GM12878 (cell line): ENCODE measurements around the gene CACNA2D1. TPM values are rescaled to one million over a fixed set of nuclear protein-coding genes. Genes with fewer than 3 reads are reported as not detected.

Experiments
- ATAC-seq: fragments of 200-7000 bp; cut with Tn5 transposase; 3 replicates; pipeline ENCODE4 v1.9.1; 2020; ENCODE audit warnings: mild to moderate bottlenecking, moderate library complexity
- BruUV-seq: library from RNA; stranded (reverse); fragments of 400-500 nt; replicated peaks from 2 replicates; lab custom pipeline; 2021; lab: Mats Ljungman, UMichigan
- CTCF ChIA-PET: fragments of 300-600 bp; sonication (Branson Sonifier 250); formaldehyde crosslinking; extraction: SDS; loops from one replicate; lab custom pipeline; 2021; ENCODE audit warnings: inconsistent platforms; lab: Yijun Ruan, JAX
- POLR2A ChIA-PET: fragments of 350-600 bp; formaldehyde crosslinking; extraction: SDS; loops from one replicate; lab custom pipeline; 2021; ENCODE audit warnings: inconsistent platforms; lab: Charles Lee
- RAD21 ChIA-PET: fragments of 300-600 bp; sonication (Branson Sonifier 250); formaldehyde crosslinking; loops from one replicate; lab custom pipeline; 2023; ENCODE audit warnings: antibody characterized with exemption; ENCODE audit not compliant: unreplicated experiment; lab: Charles Lee
- SMC1A ChIA-PET: fragments of 300-600 bp; sonication (Branson Sonifier 250); formaldehyde crosslinking; loops from one replicate; lab custom pipeline; 2023; ENCODE audit not compliant: unreplicated experiment, uncharacterized antibody; lab: Charles Lee
- DNase-seq: peaks from one replicate; pipeline ENCODE4 v3.0.0-alpha.2; 2011; ENCODE audit warnings: low read depth, low spot score
- FAIRE-seq: peaks from 3 replicates; lab custom pipeline; 2011; peaks lifted over from hg19 to GRCh38; lab: Jason Lieb, UNC
- H2AFZ ChIP-seq: 2 replicates; pipeline ENCODE4 v1.6.0; 2011; ENCODE audit warnings: low read depth, low read length, control low read depth; ENCODE audit not compliant: control insufficient read depth
- H3K27ac ChIP-seq: 2 replicates; pipeline ENCODE4 v1.5.1; 2011; ENCODE audit warnings: control low read depth; ENCODE audit not compliant: control insufficient read depth, insufficient read depth
- H3K27me3 ChIP-seq, 2 experiments: replicated peaks in 1 of 2; 2 replicates each; pipeline versions ENCODE4 v1.6.0 to v1.6.1; 2011; ENCODE audit warnings: low read length in 1 of 2; ENCODE audit not compliant: control insufficient read depth in 2 of 2, insufficient read depth in 2 of 2
- H3K36me3 ChIP-seq, 2 experiments: 2 replicates each; pipeline ENCODE4 v1.5.1; 2011; ENCODE audit warnings: low read length in 1 of 2; ENCODE audit not compliant: control insufficient read depth in 2 of 2, insufficient read depth in 2 of 2
- H3K4me1 ChIP-seq: 2 replicates; pipeline ENCODE4 v1.6.1; 2011; ENCODE audit warnings: mild to moderate bottlenecking, low read length, moderate library complexity, mixed read lengths; ENCODE audit not compliant: control insufficient read depth, insufficient read depth
- H3K4me2 ChIP-seq: 2 replicates; pipeline ENCODE4 v1.6.0; 2011; ENCODE audit warnings: control low read depth; ENCODE audit not compliant: control insufficient read depth, insufficient read depth
- H3K4me3 ChIP-seq: fragments of 200-600 bp; sonication (generic); 2 replicates; pipeline ENCODE4 v1.5.1; 2016
- H3K79me2 ChIP-seq: 2 replicates; pipeline ENCODE4 v1.6.0; 2011; ENCODE audit warnings: low read length; ENCODE audit not compliant: control insufficient read depth, insufficient read depth
- H3K9ac ChIP-seq: 2 replicates; pipeline ENCODE4 v1.8.0; 2011; ENCODE audit warnings: low read length, control low read depth, mixed read lengths; ENCODE audit not compliant: control insufficient read depth, insufficient read depth
- H3K9me3 ChIP-seq: replicated peaks from 3 replicates; pipeline ENCODE4 v1.5.1; 2011; ENCODE audit warnings: mild to moderate bottlenecking, low read length; ENCODE audit not compliant: control insufficient read depth, insufficient read depth
- H4K20me1 ChIP-seq: 2 replicates; pipeline ENCODE4 v1.6.0; 2011; ENCODE audit not compliant: control insufficient read depth, insufficient read depth
- CBX5 ChIP-seq: sonication (generic); IDR thresholded peaks from 2 replicates; pipeline ENCODE4 v1.6.1; 2016; ENCODE audit warnings: low read depth, moderate library complexity, mild to moderate bottlenecking, inconsistent platforms
- RUNX3 ChIP-seq: IDR thresholded peaks from 2 replicates; pipeline ENCODE4 v1.6.1; 2012; ENCODE audit warnings: low read length, inconsistent platforms
- WGBS: methylation state at CpG from one replicate; pipeline ENCODE4 v1.1.6; 2016; ENCODE audit warnings: low lambda C conversion rate; ENCODE audit not compliant: insufficient replicate concordance, insufficient coverage; ENCODE audit errors: missing lambda C conversion rate; 5-methylcytosine and 5-hydroxymethylcytosine counted together
- in situ Hi-C: fragments of 300-500 bp; cut with MboI; formaldehyde crosslinking; loops from 9 replicates; pipeline ENCODE4 v1.14.3; 2018; ENCODE audit warnings: mixed read lengths
- intact Hi-C: fragments of 100-400 bp; cut with micrococcal nuclease; formaldehyde crosslinking; loops from one replicate; pipeline ENCODE4 v1.14.2; 2022; ENCODE audit not compliant: unreplicated experiment
- polyA plus RNA-seq, 11 experiments: library from polyadenylated mRNA; depleted of rRNA in 4 of 11; unstranded in 6 of 11; stranded (reverse) in 5 of 11; fragments of >200 nt; fragmentation: Nextera tagmentation in 4 of 11; fragmentation: Illumina TruSeq in 1 of 11; extraction: Ambion mirVana in 4 of 11; extraction: Trizol in 1 of 11; gene quantifications; 1 replicate in 1 of 11; 2 replicates in 10 of 11; pipeline versions ENCODE4 v1.2.1 to v1.2.3, GENCODE V29; 2011 to 2016; ENCODE audit warnings: inconsistent platforms in 2 of 11, missing spikeins in 2 of 11, low read depth in 1 of 11
- total RNA-seq, 4 experiments: library from RNA; depleted of rRNA in 3 of 4; stranded (reverse); fragments of >200 nt in 3 of 4; fragmentation: Illumina TruSeq in 1 of 4; extraction: Trizol in 1 of 4; gene quantifications; 2 replicates each; pipeline versions ENCODE4 v1.2.1 to v1.2.3, GENCODE V29; 2013 to 2021

The CACNA2D1 gene
- total and polyA plus RNA-seq, 10 of the 15 experiments (the other 5 are each of a cell fraction or from before 2014, with no cell fraction given), result 0.14 to 14.8 (median 0.97) TPM

- H3K36me3 ChIP-seq, result no peaks in the 10 kb centered on the region
- ChIA-PET CTCF (interaction anchor here (1.4 kb wide), 1 partner anchor 403 kb away, joined by 3 read pairs; no protein-coding TSS in a partner anchor), POLR2A (no interaction called here), RAD21 (no interaction called here), SMC1A (interaction anchor here (1.0 to 1.6 kb wide), 4 partner anchors 11 to 349 kb away, joined by 3 to 4 read pairs (median 3); no protein-coding TSS in a partner anchor)
- H3K9ac ChIP-seq, result no peak overlapping the region
- DNase-seq (no peak), FAIRE-seq (no peak), ATAC-seq (peak; percentile 40; the same call in 2 of the 3 replicates)
- intact Hi-C loops (no loop called here), in situ Hi-C loops (no loop called here)
- H3K27ac ChIP-seq, result no peak overlapping the region
- no peaks in the 10 kb centered on the region for H3K27me3 ChIP-seq
- TF ChIP-seq CBX5 (no peak), RUNX3 (0 out of 2 replicates have a peak, but pooled peaks have one; percentile 15)
- no peaks in the 10 kb centered on the region for H4K20me1 ChIP-seq
- H3K9me3 ChIP-seq, result no peaks in the 10 kb centered on the region; the same call in 2 of the 3 replicates
- BruUV-seq, result no TSS peak
- no peak overlapping the region for H2AFZ ChIP-seq
- H3K4me1 ChIP-seq, result peaks cover 11% of the 10 kb centered on the region
- H3K79me2 ChIP-seq, result no peaks in the 10 kb centered on the region
- 29% methylated on average over 3 of the region's 3 CpGs for WGBS
- no peak overlapping the region for H3K4me3 ChIP-seq
- peak overlapping the region; percentile 34 for H3K4me2 ChIP-seq
These were observed 541.0 kb downstream of the CACNA2D1 start for GRCh38 chr7:81902536-81902935.
